Measurements from ENCODE around the gene ZNF513. TPM values are rescaled to one million over a fixed set of nuclear protein-coding genes. Genes with fewer than 3 reads are reported as not detected.
"Not testable (repeated sequence)": the region's sequence is repeated elsewhere in the genome, so short reads cannot be mapped to it uniquely, and the experiment has no call there.

Gene ZNF513
- total RNA-seq, 1 experiment from 2014 or later = 23.6 TPM

DNA sequence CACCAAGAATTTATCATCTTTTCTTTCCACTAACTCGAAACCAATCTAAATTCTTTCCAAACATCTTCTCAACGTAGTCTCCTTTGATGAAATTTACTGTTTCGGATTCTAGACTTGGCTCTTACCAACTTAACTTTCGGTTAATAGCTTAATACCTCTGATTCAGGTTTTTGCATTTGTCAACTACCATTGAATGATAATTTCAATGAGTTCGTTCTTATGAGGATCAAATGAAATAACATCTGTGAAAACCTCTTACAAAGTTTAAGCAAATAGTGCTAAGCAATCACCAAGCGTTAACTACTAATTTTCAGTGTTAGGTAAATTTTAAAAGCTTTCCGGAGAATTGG is 47.3 kb upstream of the ZNF513 start:
- DNase-seq (ENCODE audit: low spot score) (no peak), ATAC-seq (no peak)
- H3K36me3 Mint-ChIP-seq = no peaks in the 10 kb centered on the region; the same call in 1 of the 2 replicates
- no peaks in the 10 kb centered on the region for H3K9me3 Mint-ChIP-seq
- peaks cover 21% of the 10 kb centered on the region for H3K4me1 Mint-ChIP-seq
- POLR2A ChIA-PET = interaction anchor here (0.6 to 4.1 kb wide), 3 partner anchors 18 to 501 kb away, joined by 3 to 28 read pairs (median 3); partner anchors contain the start of gene PPM1G
- peak overlapping the region; percentile 93 for H3K27ac Mint-ChIP-seq
- CTCF ChIA-PET = interaction anchor here (3.1 to 4.4 kb wide), 2 partner anchors 19 to 256 kb away, joined by 13 to 52 read pairs; partner anchors contain the start of gene PPM1G
- TF ChIP-seq ZNF138 (CRISPR knock-in tag; conservative IDR thresholded peaks at IDR 0.05) (no peak), PRRX2 (CRISPR knock-in tag; IDR thresholded peaks at IDR 0.05) (no peak), ESRRA (CRISPR knock-in tag; IDR thresholded peaks at IDR 0.05; ENCODE audit: borderline replicate concordance) (no peak), ZNF396 (CRISPR knock-in tag; IDR thresholded peaks at IDR 0.05; ENCODE audit: borderline replicate concordance) (no peak), ELF4 (CRISPR knock-in tag; IDR thresholded peaks at IDR 0.05; ENCODE audit: low read depth) (no peak), NFATC4 (CRISPR knock-in tag; IDR thresholded peaks at IDR 0.05) (no peak), CREB1 (CRISPR knock-in tag; IDR thresholded peaks at IDR 0.05) (no peak), GTF2I (CRISPR knock-in tag; conservative IDR thresholded peaks at IDR 0.05) (no peak)
- TF ChIP-seq, protein P1, sequence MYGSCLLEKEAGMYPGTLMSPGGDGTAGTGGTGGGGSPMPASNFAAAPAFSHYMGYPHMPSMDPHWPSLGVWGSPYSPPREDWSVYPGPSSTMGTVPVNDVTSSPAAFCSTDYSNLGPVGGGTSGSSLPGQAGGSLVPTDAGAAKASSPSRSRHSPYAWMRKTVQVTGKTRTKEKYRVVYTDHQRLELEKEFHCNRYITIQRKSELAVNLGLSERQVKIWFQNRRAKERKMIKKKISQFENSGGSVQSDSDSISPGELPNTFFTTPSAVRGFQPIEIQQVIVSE (CRISPR knock-in tag; IDR thresholded peaks at IDR 0.05; ENCODE audit: borderline replicate concordance) = no peak
- TF ChIP-seq, protein P2, sequence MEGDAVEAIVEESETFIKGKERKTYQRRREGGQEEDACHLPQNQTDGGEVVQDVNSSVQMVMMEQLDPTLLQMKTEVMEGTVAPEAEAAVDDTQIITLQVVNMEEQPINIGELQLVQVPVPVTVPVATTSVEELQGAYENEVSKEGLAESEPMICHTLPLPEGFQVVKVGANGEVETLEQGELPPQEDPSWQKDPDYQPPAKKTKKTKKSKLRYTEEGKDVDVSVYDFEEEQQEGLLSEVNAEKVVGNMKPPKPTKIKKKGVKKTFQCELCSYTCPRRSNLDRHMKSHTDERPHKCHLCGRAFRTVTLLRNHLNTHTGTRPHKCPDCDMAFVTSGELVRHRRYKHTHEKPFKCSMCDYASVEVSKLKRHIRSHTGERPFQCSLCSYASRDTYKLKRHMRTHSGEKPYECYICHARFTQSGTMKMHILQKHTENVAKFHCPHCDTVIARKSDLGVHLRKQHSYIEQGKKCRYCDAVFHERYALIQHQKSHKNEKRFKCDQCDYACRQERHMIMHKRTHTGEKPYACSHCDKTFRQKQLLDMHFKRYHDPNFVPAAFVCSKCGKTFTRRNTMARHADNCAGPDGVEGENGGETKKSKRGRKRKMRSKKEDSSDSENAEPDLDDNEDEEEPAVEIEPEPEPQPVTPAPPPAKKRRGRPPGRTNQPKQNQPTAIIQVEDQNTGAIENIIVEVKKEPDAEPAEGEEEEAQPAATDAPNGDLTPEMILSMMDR (IDR thresholded peaks at IDR 0.05) = no peak
- TF ChIP-seq, protein P3, sequence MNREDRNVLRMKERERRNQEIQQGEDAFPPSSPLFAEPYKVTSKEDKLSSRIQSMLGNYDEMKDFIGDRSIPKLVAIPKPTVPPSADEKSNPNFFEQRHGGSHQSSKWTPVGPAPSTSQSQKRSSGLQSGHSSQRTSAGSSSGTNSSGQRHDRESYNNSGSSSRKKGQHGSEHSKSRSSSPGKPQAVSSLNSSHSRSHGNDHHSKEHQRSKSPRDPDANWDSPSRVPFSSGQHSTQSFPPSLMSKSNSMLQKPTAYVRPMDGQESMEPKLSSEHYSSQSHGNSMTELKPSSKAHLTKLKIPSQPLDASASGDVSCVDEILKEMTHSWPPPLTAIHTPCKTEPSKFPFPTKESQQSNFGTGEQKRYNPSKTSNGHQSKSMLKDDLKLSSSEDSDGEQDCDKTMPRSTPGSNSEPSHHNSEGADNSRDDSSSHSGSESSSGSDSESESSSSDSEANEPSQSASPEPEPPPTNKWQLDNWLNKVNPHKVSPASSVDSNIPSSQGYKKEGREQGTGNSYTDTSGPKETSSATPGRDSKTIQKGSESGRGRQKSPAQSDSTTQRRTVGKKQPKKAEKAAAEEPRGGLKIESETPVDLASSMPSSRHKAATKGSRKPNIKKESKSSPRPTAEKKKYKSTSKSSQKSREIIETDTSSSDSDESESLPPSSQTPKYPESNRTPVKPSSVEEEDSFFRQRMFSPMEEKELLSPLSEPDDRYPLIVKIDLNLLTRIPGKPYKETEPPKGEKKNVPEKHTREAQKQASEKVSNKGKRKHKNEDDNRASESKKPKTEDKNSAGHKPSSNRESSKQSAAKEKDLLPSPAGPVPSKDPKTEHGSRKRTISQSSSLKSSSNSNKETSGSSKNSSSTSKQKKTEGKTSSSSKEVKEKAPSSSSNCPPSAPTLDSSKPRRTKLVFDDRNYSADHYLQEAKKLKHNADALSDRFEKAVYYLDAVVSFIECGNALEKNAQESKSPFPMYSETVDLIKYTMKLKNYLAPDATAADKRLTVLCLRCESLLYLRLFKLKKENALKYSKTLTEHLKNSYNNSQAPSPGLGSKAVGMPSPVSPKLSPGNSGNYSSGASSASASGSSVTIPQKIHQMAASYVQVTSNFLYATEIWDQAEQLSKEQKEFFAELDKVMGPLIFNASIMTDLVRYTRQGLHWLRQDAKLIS (CRISPR knock-in tag; IDR thresholded peaks at IDR 0.05; ENCODE audit: borderline replicate concordance) = no peak
- TF ChIP-seq, protein P4, sequence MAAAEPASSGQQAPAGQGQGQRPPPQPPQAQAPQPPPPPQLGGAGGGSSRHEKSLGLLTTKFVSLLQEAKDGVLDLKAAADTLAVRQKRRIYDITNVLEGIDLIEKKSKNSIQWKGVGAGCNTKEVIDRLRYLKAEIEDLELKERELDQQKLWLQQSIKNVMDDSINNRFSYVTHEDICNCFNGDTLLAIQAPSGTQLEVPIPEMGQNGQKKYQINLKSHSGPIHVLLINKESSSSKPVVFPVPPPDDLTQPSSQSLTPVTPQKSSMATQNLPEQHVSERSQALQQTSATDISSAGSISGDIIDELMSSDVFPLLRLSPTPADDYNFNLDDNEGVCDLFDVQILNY (CRISPR knock-in tag; IDR thresholded peaks at IDR 0.05) = no peak
- H3K4me3 Mint-ChIP-seq = peak overlapping the region; percentile 91
- no peaks in the 10 kb centered on the region; the same call in 1 of the 2 replicates for H3K27me3 Mint-ChIP-seq (ENCODE audit: low read depth)

DNA sequence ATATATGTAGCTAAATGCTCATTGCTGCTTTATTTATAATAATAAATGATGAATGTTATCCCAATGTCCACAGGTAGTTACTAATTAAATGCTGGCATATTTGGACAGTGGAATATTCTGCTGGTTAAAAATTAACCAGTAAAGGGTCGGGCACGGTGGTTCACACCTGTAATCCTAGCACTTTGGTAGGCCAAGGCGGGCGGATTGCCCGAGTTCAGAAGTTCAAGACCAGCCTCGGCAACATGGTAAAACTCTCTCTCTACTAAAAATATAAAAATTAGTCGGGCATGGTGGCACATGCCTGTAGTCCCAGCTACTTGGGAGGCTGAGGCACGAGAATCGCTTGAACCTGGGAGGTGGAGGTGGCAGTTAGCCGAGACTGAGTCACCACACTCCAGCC is 44.5 kb upstream of the ZNF513 start:
- H3K36me3 Mint-ChIP-seq; H3K27ac Mint-ChIP-seq; H3K9me3 Mint-ChIP-seq; H3K4me3 Mint-ChIP-seq; H3K27me3 Mint-ChIP-seq (ENCODE audit: low read depth); POLR2A ChIA-PET; DNase-seq (ENCODE audit: low spot score); CTCF ChIA-PET; ATAC-seq: not testable (repeated sequence)
- peaks cover 16% of the 10 kb centered on the region for H3K4me1 Mint-ChIP-seq

DNA sequence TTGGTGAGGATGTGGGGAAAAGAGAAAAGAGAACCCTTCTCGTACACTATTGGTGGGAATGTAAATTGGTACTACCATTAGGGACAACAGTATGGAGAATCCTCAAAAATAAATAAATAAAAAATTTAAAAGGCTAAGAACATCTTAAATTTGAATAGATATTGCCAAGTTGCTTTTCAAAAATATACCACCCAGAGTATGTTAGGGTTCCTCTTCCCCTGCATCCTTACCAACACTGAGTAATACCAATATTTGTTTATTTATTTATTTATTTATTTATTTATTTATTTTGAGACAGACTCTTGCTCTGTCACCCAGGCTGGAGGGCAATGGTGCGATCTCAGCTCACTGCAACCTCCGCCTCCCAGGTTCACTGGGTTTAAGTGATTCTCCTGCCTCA is 42.4 kb upstream of the ZNF513 start:
- Mint-ChIP-seq H3K9me3 (no peaks in the 10 kb centered on the region), H3K4me3 (no peak overlapping the region), H3K27me3 (ENCODE audit: low read depth) (peaks cover 4% of the 10 kb centered on the region; the same call in 1 of the 2 replicates), H3K4me1 (peaks cover 7% of the 10 kb centered on the region), H3K27ac (no peak overlapping the region), H3K36me3 (no peaks in the 10 kb centered on the region)
- TF ChIP-seq, protein P5, sequence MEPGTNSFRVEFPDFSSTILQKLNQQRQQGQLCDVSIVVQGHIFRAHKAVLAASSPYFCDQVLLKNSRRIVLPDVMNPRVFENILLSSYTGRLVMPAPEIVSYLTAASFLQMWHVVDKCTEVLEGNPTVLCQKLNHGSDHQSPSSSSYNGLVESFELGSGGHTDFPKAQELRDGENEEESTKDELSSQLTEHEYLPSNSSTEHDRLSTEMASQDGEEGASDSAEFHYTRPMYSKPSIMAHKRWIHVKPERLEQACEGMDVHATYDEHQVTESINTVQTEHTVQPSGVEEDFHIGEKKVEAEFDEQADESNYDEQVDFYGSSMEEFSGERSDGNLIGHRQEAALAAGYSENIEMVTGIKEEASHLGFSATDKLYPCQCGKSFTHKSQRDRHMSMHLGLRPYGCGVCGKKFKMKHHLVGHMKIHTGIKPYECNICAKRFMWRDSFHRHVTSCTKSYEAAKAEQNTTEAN (CRISPR knock-in tag; IDR thresholded peaks at IDR 0.05) = no peak
- TF ChIP-seq CBFB (CRISPR knock-in tag; IDR thresholded peaks at IDR 0.05; ENCODE audit: low read depth) = no peak
- TF ChIP-seq NR2C2 (CRISPR knock-in tag; IDR thresholded peaks at IDR 0.05) = no peak
- no peak for TF ChIP-seq HMGA2 (CRISPR knock-in tag; IDR thresholded peaks at IDR 0.05)
- TF ChIP-seq, protein P6, sequence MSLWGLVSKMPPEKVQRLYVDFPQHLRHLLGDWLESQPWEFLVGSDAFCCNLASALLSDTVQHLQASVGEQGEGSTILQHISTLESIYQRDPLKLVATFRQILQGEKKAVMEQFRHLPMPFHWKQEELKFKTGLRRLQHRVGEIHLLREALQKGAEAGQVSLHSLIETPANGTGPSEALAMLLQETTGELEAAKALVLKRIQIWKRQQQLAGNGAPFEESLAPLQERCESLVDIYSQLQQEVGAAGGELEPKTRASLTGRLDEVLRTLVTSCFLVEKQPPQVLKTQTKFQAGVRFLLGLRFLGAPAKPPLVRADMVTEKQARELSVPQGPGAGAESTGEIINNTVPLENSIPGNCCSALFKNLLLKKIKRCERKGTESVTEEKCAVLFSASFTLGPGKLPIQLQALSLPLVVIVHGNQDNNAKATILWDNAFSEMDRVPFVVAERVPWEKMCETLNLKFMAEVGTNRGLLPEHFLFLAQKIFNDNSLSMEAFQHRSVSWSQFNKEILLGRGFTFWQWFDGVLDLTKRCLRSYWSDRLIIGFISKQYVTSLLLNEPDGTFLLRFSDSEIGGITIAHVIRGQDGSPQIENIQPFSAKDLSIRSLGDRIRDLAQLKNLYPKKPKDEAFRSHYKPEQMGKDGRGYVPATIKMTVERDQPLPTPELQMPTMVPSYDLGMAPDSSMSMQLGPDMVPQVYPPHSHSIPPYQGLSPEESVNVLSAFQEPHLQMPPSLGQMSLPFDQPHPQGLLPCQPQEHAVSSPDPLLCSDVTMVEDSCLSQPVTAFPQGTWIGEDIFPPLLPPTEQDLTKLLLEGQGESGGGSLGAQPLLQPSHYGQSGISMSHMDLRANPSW (CRISPR knock-in tag; conservative IDR thresholded peaks at IDR 0.05; ENCODE audit: low read depth) = no peak
- no peak for TF ChIP-seq ZNF138 (CRISPR knock-in tag; conservative IDR thresholded peaks at IDR 0.05)
- POLR2A ChIA-PET = no interaction called here
- CTCF ChIA-PET = no interaction called here
- DNase-seq (ENCODE audit: low spot score) = no peak
- ATAC-seq = no peak

Measured in WTC11 (cell line).